ENCODE results near the gene ACER2.
A peak's percentile ranks its signal among the peaks of the same experiment; 100 is the strongest.

DNA sequence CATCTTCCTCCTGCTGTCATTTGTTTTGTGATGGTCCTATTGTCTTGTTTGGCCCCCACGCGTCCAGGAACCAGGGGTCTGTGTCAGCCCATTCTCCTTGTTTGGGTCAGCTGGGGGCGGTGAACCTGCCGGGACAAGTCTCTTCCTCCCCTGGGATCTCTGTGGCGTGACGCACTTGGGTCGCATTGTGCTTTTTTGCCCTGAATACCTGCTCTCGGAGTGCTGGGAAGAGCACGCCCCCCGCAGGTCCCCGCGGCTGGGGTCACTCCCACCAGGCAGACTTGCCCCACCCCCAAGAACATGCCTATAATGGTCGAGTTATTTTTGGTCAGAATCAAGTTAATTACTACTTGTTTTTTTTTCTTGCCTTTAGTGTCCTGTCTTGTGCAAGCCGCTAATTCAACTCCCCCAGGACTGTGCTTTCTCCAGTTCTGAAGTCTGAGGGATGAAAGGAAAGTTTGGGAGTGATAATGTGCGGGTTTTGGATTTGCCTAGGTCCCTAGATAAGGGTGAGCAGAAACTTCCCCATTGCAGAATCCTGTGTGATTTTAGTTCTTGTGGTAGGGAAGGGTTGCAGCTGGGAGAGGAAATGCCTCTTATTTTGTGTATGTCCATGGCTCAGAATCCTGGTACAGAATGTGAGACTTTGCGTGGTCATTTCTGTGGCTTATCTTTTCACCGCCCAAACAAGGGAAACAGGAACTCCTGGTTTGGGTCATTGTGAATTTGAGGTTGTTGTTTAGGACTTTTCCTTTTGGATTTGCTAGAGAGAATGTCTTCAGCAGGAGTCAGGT is 789 bp downstream of the ACER2 start:
- TF ChIP-seq, protein P1, sequence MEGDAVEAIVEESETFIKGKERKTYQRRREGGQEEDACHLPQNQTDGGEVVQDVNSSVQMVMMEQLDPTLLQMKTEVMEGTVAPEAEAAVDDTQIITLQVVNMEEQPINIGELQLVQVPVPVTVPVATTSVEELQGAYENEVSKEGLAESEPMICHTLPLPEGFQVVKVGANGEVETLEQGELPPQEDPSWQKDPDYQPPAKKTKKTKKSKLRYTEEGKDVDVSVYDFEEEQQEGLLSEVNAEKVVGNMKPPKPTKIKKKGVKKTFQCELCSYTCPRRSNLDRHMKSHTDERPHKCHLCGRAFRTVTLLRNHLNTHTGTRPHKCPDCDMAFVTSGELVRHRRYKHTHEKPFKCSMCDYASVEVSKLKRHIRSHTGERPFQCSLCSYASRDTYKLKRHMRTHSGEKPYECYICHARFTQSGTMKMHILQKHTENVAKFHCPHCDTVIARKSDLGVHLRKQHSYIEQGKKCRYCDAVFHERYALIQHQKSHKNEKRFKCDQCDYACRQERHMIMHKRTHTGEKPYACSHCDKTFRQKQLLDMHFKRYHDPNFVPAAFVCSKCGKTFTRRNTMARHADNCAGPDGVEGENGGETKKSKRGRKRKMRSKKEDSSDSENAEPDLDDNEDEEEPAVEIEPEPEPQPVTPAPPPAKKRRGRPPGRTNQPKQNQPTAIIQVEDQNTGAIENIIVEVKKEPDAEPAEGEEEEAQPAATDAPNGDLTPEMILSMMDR (IDR thresholded peaks at IDR 0.05; ENCODE audit: low read depth, low read length, poor library complexity, severe bottlenecking): no peak
- 0 out of 2 replicates have a peak, but pooled peaks have one; percentile 49 for TF ChIP-seq EZH2phosphoT487 (IDR thresholded peaks at IDR 0.05; ENCODE audit: borderline replicate concordance, low read length)

Data from DOHH2 (cell line).